Gastrocnemius medialis (tissue), 4 donors: ENCODE results near the gene MCFD2.

Experiments used
- POLR2A ChIP-seq, 2 donors: fragments of 450-650 bp; IDR thresholded peaks; one replicate each; pipeline ENCODE4 v1.6.1; 2017; ENCODE audit warnings: antibody characterized with exemption in 2 of 2, mild to moderate bottlenecking in 2 of 2, moderate library complexity in 2 of 2
- TF ChIP-seq, protein P1 (sequence below), 5 experiments: fragments of 450-650 bp in 3 of 5; fragments of 200-600 bp in 2 of 5; sonication (generic) in 2 of 5; IDR thresholded peaks in 4 of 5; conservative IDR thresholded peaks in 1 of 5; 1 replicate in 4 of 5; 2 replicates in 1 of 5; pipeline ENCODE4 v1.5.1; 2016 to 2019; ENCODE audit warnings: antibody characterized with exemption in 5 of 5, mild to moderate bottlenecking in 3 of 5, moderate library complexity in 3 of 5

DNA sequence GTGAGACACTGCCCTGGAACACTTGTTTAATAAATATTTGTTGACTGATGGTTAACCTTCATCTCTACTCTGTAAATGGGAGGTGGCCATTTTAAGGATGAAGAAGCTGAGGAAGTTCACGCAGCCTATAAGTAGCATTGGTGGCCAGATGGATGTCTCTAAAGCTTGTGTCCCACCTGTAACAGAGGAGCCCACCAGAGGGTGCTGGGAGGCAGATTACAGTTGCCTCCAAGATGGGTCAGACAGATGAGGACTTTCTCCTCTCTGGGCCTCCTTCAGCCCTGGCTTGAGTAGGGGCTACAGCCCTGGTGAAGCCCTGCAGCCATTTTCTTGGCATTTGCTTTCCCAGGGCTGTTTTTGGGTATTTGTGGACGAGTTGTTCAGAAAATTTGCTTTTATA, 45.0 kb upstream of the MCFD2 start:
- TF ChIP-seq, protein P1, sequence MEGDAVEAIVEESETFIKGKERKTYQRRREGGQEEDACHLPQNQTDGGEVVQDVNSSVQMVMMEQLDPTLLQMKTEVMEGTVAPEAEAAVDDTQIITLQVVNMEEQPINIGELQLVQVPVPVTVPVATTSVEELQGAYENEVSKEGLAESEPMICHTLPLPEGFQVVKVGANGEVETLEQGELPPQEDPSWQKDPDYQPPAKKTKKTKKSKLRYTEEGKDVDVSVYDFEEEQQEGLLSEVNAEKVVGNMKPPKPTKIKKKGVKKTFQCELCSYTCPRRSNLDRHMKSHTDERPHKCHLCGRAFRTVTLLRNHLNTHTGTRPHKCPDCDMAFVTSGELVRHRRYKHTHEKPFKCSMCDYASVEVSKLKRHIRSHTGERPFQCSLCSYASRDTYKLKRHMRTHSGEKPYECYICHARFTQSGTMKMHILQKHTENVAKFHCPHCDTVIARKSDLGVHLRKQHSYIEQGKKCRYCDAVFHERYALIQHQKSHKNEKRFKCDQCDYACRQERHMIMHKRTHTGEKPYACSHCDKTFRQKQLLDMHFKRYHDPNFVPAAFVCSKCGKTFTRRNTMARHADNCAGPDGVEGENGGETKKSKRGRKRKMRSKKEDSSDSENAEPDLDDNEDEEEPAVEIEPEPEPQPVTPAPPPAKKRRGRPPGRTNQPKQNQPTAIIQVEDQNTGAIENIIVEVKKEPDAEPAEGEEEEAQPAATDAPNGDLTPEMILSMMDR (IDR thresholded peaks at IDR 0.05 in 4 of 5, conservative IDR thresholded peaks at IDR 0.05 in 1 of 5): no peak
- TF ChIP-seq POLR2A (IDR thresholded peaks at IDR 0.05): no peak
